Loucy (cell line): ENCODE measurements around the gene SNX13.

ENCODE experiments used
- H2AFZ ChIP-seq: fragments of 200-600 bp; sonication (generic); 2 replicates; pipeline ENCODE4 v1.6.0; 2016; ENCODE audit warnings: antibody characterized with exemption, mild to moderate bottlenecking, low read length, moderate library complexity
- H3F3A ChIP-seq: fragments of 200-600 bp; 2 replicates; pipeline ENCODE4 v1.6.0; 2016; ENCODE audit warnings: antibody characterized with exemption, low read depth, mild to moderate bottlenecking
- H3K27me3 ChIP-seq: fragments of 200-600 bp; sonication (generic); 2 replicates; pipeline ENCODE4 v1.6.1; 2014; ENCODE audit warnings: low read length, mild to moderate bottlenecking; ENCODE audit not compliant: insufficient read depth, poor library complexity, severe bottlenecking
- H3K36me3 ChIP-seq: fragments of 200-600 bp; sonication (generic); 2 replicates; pipeline ENCODE4 v1.6.1; 2016; ENCODE audit warnings: low read length; ENCODE audit not compliant: insufficient read depth
- H3K4me1 ChIP-seq: fragments of 200-600 bp; sonication (generic); 2 replicates; pipeline ENCODE4 v1.5.1; 2014; ENCODE audit warnings: low read length, mild to moderate bottlenecking; ENCODE audit not compliant: insufficient read depth, poor library complexity, severe bottlenecking
- H3K4me2 ChIP-seq: fragments of 200-600 bp; sonication (generic); 2 replicates; pipeline ENCODE4 v1.6.0; 2014; ENCODE audit warnings: antibody characterized with exemption, low read length, low read depth, mild to moderate bottlenecking; ENCODE audit not compliant: poor library complexity, severe bottlenecking
- H3K4me3 ChIP-seq: fragments of 200-600 bp; sonication (generic); 2 replicates; pipeline ENCODE4 v1.5.1; 2014; ENCODE audit warnings: low read length, mild to moderate bottlenecking, mixed read lengths; ENCODE audit not compliant: poor library complexity, severe bottlenecking
- H3K79me2 ChIP-seq: fragments of 200-600 bp; sonication (generic); 2 replicates; pipeline ENCODE4 v1.6.1; 2014; ENCODE audit warnings: low read length; ENCODE audit not compliant: insufficient read depth
- H3K9ac ChIP-seq: fragments of 200-600 bp; sonication (generic); 2 replicates; pipeline ENCODE4 v1.6.0; 2014; ENCODE audit warnings: mild to moderate bottlenecking, low read depth, low read length, moderate library complexity; ENCODE audit not compliant: poor library complexity, severe bottlenecking
- H3K9me2 ChIP-seq: fragments of 200-600 bp; sonication (generic); replicated peaks from 2 replicates; pipeline ENCODE4 v1.6.1; 2016; ENCODE audit warnings: low read depth, low read length, mixed read lengths
- H3K9me3 ChIP-seq: fragments of 200-600 bp; sonication (generic); 2 replicates; pipeline ENCODE4 v1.6.1; 2014; ENCODE audit warnings: mild to moderate bottlenecking, antibody characterized with exemption, low read length, low read depth; ENCODE audit not compliant: insufficient read depth
- H4K20me1 ChIP-seq: fragments of 200-600 bp; sonication (generic); 2 replicates; pipeline ENCODE4 v1.6.0; 2014; ENCODE audit warnings: antibody characterized with exemption, low read length, mild to moderate bottlenecking; ENCODE audit not compliant: insufficient read depth, poor library complexity, severe bottlenecking
- EZH2phosphoT487 ChIP-seq: fragments of 200-600 bp; IDR thresholded peaks from 2 replicates; pipeline ENCODE4 v1.6.1; 2018; ENCODE audit warnings: antibody characterized with exemption, mild to moderate bottlenecking, moderate library complexity, borderline replicate concordance
- TF ChIP-seq, protein P1 (sequence below): fragments of 200-600 bp; sonication (generic); conservative IDR thresholded peaks from 2 replicates; pipeline ENCODE4 v1.5.1; 2014; ENCODE audit warnings: mild to moderate bottlenecking, antibody characterized with exemption, low read length

SNX13 gene

DNA sequence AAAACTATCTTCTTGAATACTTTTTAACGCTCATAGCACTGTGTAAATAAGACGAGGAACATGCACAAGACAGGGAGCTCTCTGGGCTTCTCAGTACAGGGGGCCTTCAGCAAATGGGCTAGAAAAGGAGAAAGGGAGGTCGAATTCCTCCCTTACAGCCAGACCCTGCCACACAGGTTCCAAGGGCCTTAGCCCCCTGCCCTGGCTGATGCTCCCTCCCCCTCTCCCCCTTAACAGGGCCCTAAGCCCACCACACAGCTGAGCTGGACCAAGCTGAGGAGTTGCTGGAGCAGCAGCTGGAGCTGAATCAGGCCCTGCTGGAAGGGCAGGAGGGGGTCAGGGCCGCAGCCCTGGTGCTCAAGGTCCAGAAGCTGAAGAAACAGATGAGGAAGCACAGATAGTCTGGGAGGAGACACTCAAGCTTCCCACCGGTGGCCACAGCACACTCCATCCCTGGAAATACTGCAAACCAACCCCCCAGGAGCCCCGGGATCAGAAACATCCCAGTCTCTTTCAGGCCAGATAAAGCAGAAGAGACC is 153.9 kb downstream of the SNX13 start:
- TF ChIP-seq EZH2phosphoT487: no peak
- TF ChIP-seq, protein P1, sequence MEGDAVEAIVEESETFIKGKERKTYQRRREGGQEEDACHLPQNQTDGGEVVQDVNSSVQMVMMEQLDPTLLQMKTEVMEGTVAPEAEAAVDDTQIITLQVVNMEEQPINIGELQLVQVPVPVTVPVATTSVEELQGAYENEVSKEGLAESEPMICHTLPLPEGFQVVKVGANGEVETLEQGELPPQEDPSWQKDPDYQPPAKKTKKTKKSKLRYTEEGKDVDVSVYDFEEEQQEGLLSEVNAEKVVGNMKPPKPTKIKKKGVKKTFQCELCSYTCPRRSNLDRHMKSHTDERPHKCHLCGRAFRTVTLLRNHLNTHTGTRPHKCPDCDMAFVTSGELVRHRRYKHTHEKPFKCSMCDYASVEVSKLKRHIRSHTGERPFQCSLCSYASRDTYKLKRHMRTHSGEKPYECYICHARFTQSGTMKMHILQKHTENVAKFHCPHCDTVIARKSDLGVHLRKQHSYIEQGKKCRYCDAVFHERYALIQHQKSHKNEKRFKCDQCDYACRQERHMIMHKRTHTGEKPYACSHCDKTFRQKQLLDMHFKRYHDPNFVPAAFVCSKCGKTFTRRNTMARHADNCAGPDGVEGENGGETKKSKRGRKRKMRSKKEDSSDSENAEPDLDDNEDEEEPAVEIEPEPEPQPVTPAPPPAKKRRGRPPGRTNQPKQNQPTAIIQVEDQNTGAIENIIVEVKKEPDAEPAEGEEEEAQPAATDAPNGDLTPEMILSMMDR: no peak
- H3K27me3 ChIP-seq: no peaks in the 10 kb centered on the region
- H3K4me1 ChIP-seq: no peaks in the 10 kb centered on the region
- no peaks in the 10 kb centered on the region for H3K36me3 ChIP-seq
- H3F3A ChIP-seq: no peaks in the 10 kb centered on the region
- H3K9me2 ChIP-seq: no peaks in the 10 kb centered on the region
- no peaks in the 10 kb centered on the region for H3K9me3 ChIP-seq
- H3K79me2 ChIP-seq: no peaks in the 10 kb centered on the region
- H3K9ac ChIP-seq: no peak overlapping the region
- no peak overlapping the region for H2AFZ ChIP-seq
- H3K4me3 ChIP-seq: no peak overlapping the region
- H3K4me2 ChIP-seq: no peak overlapping the region
- no peaks in the 10 kb centered on the region for H4K20me1 ChIP-seq

DNA sequence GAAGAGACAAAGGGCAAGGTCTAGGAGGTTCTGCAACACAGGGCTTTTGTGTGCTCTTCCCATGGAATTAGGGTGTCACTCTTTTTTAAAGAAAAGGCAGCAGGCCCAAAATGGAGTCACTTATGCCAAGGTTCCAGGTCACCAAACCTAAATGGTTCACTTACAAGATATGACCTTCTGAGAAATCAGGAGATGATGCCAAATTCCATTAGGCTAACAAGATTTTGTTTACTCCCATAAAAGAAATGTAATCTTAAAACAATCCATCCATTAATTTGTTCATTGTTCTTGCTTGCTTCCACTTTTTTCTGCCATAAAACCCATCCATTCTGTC is 158.1 kb downstream of the SNX13 start:
- no peaks in the 10 kb centered on the region for H3F3A ChIP-seq
- H3K9ac ChIP-seq: no peak overlapping the region
- H3K27me3 ChIP-seq: no peaks in the 10 kb centered on the region
- H3K4me2 ChIP-seq: no peak overlapping the region
- no peaks in the 10 kb centered on the region for H3K79me2 ChIP-seq
- H3K9me2 ChIP-seq: no peaks in the 10 kb centered on the region
- no peaks in the 10 kb centered on the region for H3K4me1 ChIP-seq
- no peak overlapping the region for H2AFZ ChIP-seq
- no peaks in the 10 kb centered on the region for H3K36me3 ChIP-seq
- H3K9me3 ChIP-seq: no peaks in the 10 kb centered on the region
- TF ChIP-seq EZH2phosphoT487: no peak
- TF ChIP-seq, protein P1: no peak
- no peak overlapping the region for H3K4me3 ChIP-seq
- no peaks in the 10 kb centered on the region for H4K20me1 ChIP-seq

DNA sequence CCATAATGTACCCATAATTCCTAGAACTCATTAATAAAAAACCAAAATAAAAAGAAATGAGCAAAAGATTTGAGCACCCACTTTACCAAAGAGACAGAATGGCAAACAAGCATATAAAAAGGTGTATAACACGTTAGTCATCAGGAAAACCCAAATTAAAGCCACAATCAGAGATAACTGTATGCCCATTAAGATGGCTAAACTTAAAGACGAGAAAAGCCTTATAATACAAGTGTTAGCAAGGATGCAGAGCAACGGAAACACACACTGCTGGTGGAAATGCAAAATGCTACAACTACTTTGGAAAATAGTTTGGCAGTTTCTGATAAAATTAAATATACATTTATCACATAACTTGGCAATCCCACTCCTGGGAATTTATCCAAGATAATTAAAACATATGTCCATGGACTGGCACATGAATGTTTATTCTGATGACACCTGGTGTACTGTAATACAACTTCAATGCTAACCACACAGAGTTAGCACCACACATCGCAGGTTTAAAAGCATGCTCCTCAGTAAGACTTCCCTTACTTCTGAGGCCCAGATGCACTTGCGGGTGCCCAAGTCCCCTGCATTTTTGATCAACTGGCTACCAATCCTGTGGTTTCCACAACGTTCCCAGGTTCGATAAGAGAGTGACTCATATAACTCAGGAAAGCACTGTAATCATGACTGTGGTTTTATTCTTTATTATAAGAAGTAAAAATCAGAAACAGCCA is 158.6 kb downstream of the SNX13 start:
- no peaks in the 10 kb centered on the region for H3K9me3 ChIP-seq
- H3F3A ChIP-seq: no peaks in the 10 kb centered on the region
- no peaks in the 10 kb centered on the region for H3K9me2 ChIP-seq
- TF ChIP-seq, protein P1: no peak
- no peak for TF ChIP-seq EZH2phosphoT487
- H3K4me3 ChIP-seq: no peak overlapping the region
- no peak overlapping the region for H3K9ac ChIP-seq
- H2AFZ ChIP-seq: no peak overlapping the region
- H3K36me3 ChIP-seq: no peaks in the 10 kb centered on the region
- no peak overlapping the region for H3K4me2 ChIP-seq
- H3K4me1 ChIP-seq: no peaks in the 10 kb centered on the region
- H4K20me1 ChIP-seq: no peaks in the 10 kb centered on the region
- no peaks in the 10 kb centered on the region for H3K79me2 ChIP-seq
- no peaks in the 10 kb centered on the region for H3K27me3 ChIP-seq
